ENCODE measurements around the gene RBM20. TPM values are rescaled to one million over a fixed set of nuclear protein-coding genes. Genes with fewer than 3 reads are reported as not detected.

Gene RBM20
- total and polyA plus RNA-seq, 2 experiments from 2014 or later, result 0.05 to 0.17 TPM

- Histone ChIP-seq H3K27ac (ENCODE audit: low read depth) (no peak overlapping the region), H3K9me2 (ENCODE audit: insufficient read depth) (no peaks in the 10 kb centered on the region), H2AFZ (no peak overlapping the region), H3K27me3 (ENCODE audit: insufficient read depth) (no peaks in the 10 kb centered on the region), H3K4me1 (ENCODE audit: insufficient read depth) (peaks cover 15% of the 10 kb centered on the region), H3K4me3 (no peak overlapping the region), H3K4me2 (no peak overlapping the region), H3K36me3 (ENCODE audit: insufficient read depth) (no peaks in the 10 kb centered on the region), H4K20me1 (replicated peaks; ENCODE audit: insufficient read depth) (no peaks in the 10 kb centered on the region), H3K79me2 (replicated peaks; ENCODE audit: insufficient read depth) (no peaks in the 10 kb centered on the region), H3F3A (replicated peaks; ENCODE audit: low read depth) (no peaks in the 10 kb centered on the region)
- DNase-seq (ENCODE audit: low spot score) (no peak), ATAC-seq (no peak)
- peaks cover under 1% of the 10 kb centered on the region; the same call in 1 of the 3 replicates for H3K9me3 Mint-ChIP-seq
- peaks cover 16% of the 10 kb centered on the region for H3K4me1 Mint-ChIP-seq
- H3K36me3 Mint-ChIP-seq (ENCODE audit: low read depth), result no peaks in the 10 kb centered on the region
- TF ChIP-seq REST (IDR thresholded peaks at IDR 0.05; ENCODE audit: unreplicated experiment), result no peak
- TF ChIP-seq ZNF331 (CRISPR knock-in tag; IDR thresholded peaks at IDR 0.05; ENCODE audit: low read depth), result no peak
- no peak for TF ChIP-seq EZH2phosphoT487 (IDR thresholded peaks at IDR 0.05; ENCODE audit: unreplicated experiment)
- TF ChIP-seq CTCF (conservative IDR thresholded peaks at IDR 0.05; ENCODE audit: low read depth in 2 of 2), result no peak
- no peak for TF ChIP-seq CREB1 (CRISPR knock-in tag; IDR thresholded peaks at IDR 0.05; ENCODE audit: low read depth)
- TF ChIP-seq JUNB (IDR thresholded peaks at IDR 0.05; ENCODE audit: unreplicated experiment), result no peak
- TF ChIP-seq ZNF114 (CRISPR knock-in tag; IDR thresholded peaks at IDR 0.05), result no peak
- no peak for TF ChIP-seq POLR2AphosphoS5 (IDR thresholded peaks at IDR 0.05; ENCODE audit: low read depth)
- no peak for TF ChIP-seq ZNF462 (CRISPR knock-in tag; IDR thresholded peaks at IDR 0.05)
- TF ChIP-seq ETS1 (IDR thresholded peaks at IDR 0.05), result no peak
- TF ChIP-seq STAT1 (IDR thresholded peaks at IDR 0.05; ENCODE audit: unreplicated experiment), result no peak
- peaks cover 4% of the 10 kb centered on the region for H3K27me3 Mint-ChIP-seq (ENCODE audit: insufficient read depth, low read depth, poor library complexity)
- H3K27ac Mint-ChIP-seq, result no peak overlapping the region
- no peak overlapping the region for H3K4me3 Mint-ChIP-seq
These were observed 54.2 kb downstream of the RBM20 start for GRCh38 chr10:110698340-110698739.

Measured in GM23338 (cell line).